DOHH2 (cell line): ENCODE measurements around the gene HAND2.

Source experiments
- H3F3A ChIP-seq: fragments of 200-600 bp; sonication (generic), shearing (Covaris generic); 2 replicates; pipeline ENCODE4 v1.6.0; 2016; ENCODE audit warnings: antibody characterized with exemption, mild to moderate bottlenecking; ENCODE audit not compliant: control insufficient read depth, insufficient read depth
- H3K27ac ChIP-seq: fragments of 200-600 bp; sonication (generic); 2 replicates; pipeline ENCODE4 v1.5.1; 2014; ENCODE audit warnings: low read depth, mild to moderate bottlenecking, low read length, moderate library complexity
- H3K27me3 ChIP-seq: fragments of 200-600 bp; sonication (generic); 2 replicates; pipeline ENCODE4 v1.6.1; 2014; ENCODE audit warnings: mild to moderate bottlenecking, low read length, mixed read lengths; ENCODE audit not compliant: control insufficient read depth
- H3K36me3 ChIP-seq: fragments of 200-600 bp; sonication (generic); 2 replicates; pipeline ENCODE4 v1.6.1; 2014; ENCODE audit warnings: mild to moderate bottlenecking, low read length, moderate library complexity, mixed read lengths; ENCODE audit not compliant: control insufficient read depth
- H3K4me1 ChIP-seq: fragments of 200-600 bp; sonication (generic); 2 replicates; pipeline ENCODE4 v1.6.1; 2014; ENCODE audit warnings: mild to moderate bottlenecking, low read length, mixed read lengths; ENCODE audit not compliant: control insufficient read depth
- H3K4me2 ChIP-seq: fragments of 200-600 bp; sonication (generic); 2 replicates; pipeline ENCODE4 v1.6.0; 2014; ENCODE audit warnings: mild to moderate bottlenecking, low read length, moderate library complexity
- H3K4me3 ChIP-seq: fragments of 200-600 bp; sonication (generic); 2 replicates; pipeline ENCODE4 v1.5.1; 2014; ENCODE audit warnings: mild to moderate bottlenecking, low read length, mixed read lengths
- H3K79me2 ChIP-seq: fragments of 200-600 bp; sonication (generic); 2 replicates; pipeline ENCODE4 v1.6.1; 2014; ENCODE audit warnings: mild to moderate bottlenecking, low read length, mixed read lengths; ENCODE audit not compliant: control insufficient read depth
- H3K9me2 ChIP-seq: fragments of 200-600 bp; sonication (generic); replicated peaks from 2 replicates; pipeline ENCODE4 v1.6.1; 2014; ENCODE audit warnings: mild to moderate bottlenecking, low read length, mixed read lengths; ENCODE audit not compliant: control insufficient read depth
- H3K9me3 ChIP-seq: fragments of 200-600 bp; sonication (generic); 2 replicates; pipeline ENCODE4 v1.6.1; 2014; ENCODE audit warnings: antibody characterized with exemption, low read length, mixed read lengths; ENCODE audit not compliant: control insufficient read depth, insufficient read depth
- H4K20me1 ChIP-seq: fragments of 200-600 bp; sonication (generic); 2 replicates; pipeline ENCODE4 v1.6.0; 2014; ENCODE audit warnings: low read depth, mild to moderate bottlenecking, antibody characterized with exemption, low read length, moderate library complexity; ENCODE audit not compliant: control insufficient read depth, insufficient read depth
- EZH2phosphoT487 ChIP-seq: fragments of 200-600 bp; sonication (generic); IDR thresholded peaks from 2 replicates; pipeline ENCODE4 v1.6.1; 2017; ENCODE audit warnings: borderline replicate concordance, mild to moderate bottlenecking, antibody characterized with exemption, low read length, moderate library complexity, mixed read lengths
- TF ChIP-seq, protein P1 (sequence below): fragments of 200-600 bp; sonication (generic); IDR thresholded peaks from one replicate; pipeline ENCODE4 v1.5.1; 2014; ENCODE audit warnings: antibody characterized with exemption, mild to moderate bottlenecking, low read depth, low read length; ENCODE audit not compliant: poor library complexity, severe bottlenecking

The HAND2 gene

DNA sequence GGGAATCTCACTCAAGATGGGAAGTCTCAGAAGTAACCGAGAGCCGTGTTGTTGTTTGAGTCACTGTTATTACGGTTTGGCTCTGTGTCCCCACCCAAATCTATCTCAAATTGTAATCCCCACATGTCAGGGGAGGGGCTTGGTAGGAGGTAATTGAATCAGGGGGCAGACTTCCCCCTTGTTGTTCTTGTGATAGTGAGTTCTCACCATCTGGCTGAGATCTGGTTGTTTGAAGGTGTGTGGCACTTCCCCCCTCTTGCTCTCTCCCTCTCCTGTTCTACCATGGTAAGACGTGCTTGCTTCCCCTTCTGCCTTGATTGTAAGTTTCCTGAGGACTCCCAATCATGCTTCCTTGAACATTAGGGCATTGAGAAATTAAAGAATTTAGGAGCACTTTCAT is 37.0 kb downstream of the HAND2 start:
- Histone ChIP-seq H3K36me3 (no peaks in the 10 kb centered on the region), H4K20me1 (no peaks in the 10 kb centered on the region), H3K9me3 (no peaks in the 10 kb centered on the region), H3K27ac (no peak overlapping the region), H3F3A (no peaks in the 10 kb centered on the region), H3K27me3 (no peaks in the 10 kb centered on the region), H3K4me2 (no peak overlapping the region), H3K9me2 (no peaks in the 10 kb centered on the region), H3K4me1 (peaks cover 14% of the 10 kb centered on the region), H3K4me3 (no peak overlapping the region), H3K79me2 (no peaks in the 10 kb centered on the region)
- no peak for TF ChIP-seq EZH2phosphoT487
- TF ChIP-seq, protein P1, sequence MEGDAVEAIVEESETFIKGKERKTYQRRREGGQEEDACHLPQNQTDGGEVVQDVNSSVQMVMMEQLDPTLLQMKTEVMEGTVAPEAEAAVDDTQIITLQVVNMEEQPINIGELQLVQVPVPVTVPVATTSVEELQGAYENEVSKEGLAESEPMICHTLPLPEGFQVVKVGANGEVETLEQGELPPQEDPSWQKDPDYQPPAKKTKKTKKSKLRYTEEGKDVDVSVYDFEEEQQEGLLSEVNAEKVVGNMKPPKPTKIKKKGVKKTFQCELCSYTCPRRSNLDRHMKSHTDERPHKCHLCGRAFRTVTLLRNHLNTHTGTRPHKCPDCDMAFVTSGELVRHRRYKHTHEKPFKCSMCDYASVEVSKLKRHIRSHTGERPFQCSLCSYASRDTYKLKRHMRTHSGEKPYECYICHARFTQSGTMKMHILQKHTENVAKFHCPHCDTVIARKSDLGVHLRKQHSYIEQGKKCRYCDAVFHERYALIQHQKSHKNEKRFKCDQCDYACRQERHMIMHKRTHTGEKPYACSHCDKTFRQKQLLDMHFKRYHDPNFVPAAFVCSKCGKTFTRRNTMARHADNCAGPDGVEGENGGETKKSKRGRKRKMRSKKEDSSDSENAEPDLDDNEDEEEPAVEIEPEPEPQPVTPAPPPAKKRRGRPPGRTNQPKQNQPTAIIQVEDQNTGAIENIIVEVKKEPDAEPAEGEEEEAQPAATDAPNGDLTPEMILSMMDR = no peak

DNA sequence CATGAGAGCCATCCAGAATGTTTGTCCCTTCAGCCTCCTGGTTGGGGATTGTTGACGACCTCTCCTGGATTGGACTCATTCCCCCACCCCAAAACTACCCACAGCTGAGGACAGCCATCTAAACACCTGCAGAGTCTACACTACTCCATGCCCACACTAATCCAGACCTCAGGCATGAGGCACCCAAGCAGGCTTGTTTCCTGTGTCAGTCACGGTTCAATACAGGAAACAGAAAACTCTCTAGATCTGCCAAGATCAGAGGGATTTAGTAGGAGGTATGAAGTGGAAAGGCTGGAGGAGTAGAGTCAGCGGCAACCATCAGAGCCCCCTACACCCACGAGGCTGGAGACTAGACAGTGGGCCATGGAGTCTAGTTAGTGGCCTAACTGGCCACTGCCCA is 37.7 kb downstream of the HAND2 start:
- no peaks in the 10 kb centered on the region for H3K9me2 ChIP-seq
- no peaks in the 10 kb centered on the region for H3K9me3 ChIP-seq
- H3F3A ChIP-seq = no peaks in the 10 kb centered on the region
- no peak overlapping the region for H3K4me3 ChIP-seq
- no peaks in the 10 kb centered on the region for H3K27me3 ChIP-seq
- H3K4me2 ChIP-seq = no peak overlapping the region
- no peaks in the 10 kb centered on the region for H4K20me1 ChIP-seq
- H3K27ac ChIP-seq = no peak overlapping the region
- peaks cover 10% of the 10 kb centered on the region for H3K4me1 ChIP-seq
- no peak for TF ChIP-seq EZH2phosphoT487
- TF ChIP-seq, protein P1 = no peak
- H3K36me3 ChIP-seq = no peaks in the 10 kb centered on the region
- H3K79me2 ChIP-seq = no peaks in the 10 kb centered on the region

DNA sequence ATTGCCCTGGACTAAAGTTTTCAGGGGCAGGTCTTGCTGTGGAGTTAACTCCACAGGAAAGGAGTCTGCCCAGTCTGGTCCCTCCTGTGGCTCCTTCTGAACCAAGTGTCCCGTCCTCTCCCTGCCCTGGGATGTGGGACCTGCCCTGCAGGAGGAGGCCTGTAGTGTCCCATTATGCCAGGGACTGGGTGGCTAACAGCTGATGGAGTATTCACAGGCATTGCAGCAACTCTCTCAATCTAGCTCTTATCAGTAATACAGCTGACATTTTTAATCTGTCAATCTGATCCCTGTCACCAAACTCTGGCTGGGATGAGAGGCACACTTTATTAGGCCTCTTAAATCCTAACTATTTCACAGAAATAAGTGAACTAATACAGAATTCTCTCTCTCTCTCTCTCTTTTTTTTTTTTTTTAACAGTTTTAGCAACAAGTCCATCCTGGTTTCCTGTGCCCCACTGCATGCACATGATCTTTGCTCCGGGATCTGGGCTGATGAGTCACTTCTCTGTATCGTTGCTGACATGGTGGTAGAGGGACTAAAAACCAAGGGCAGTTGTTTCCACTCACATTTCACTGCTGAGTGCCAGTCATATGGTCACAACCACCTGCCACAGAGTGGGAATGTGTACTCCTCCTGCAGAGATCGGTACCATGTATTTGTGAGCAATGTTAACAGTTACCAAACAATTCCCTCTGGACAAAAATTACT is 39.1 kb downstream of the HAND2 start:
- no peaks in the 10 kb centered on the region for H3K9me3 ChIP-seq
- H3K36me3 ChIP-seq = no peaks in the 10 kb centered on the region
- H3K4me2 ChIP-seq = no peak overlapping the region
- H3K79me2 ChIP-seq = no peaks in the 10 kb centered on the region
- no peaks in the 10 kb centered on the region for H3F3A ChIP-seq
- H3K27me3 ChIP-seq = no peaks in the 10 kb centered on the region
- TF ChIP-seq, protein P1 = no peak
- TF ChIP-seq EZH2phosphoT487 = no peak
- peaks cover 10% of the 10 kb centered on the region for H3K4me1 ChIP-seq
- H3K27ac ChIP-seq = no peak overlapping the region
- H4K20me1 ChIP-seq = no peaks in the 10 kb centered on the region
- no peaks in the 10 kb centered on the region for H3K9me2 ChIP-seq
- H3K4me3 ChIP-seq = no peak overlapping the region
